HL-60 (cell line): ENCODE data around the gene CPED1.

Source experiments
- DNase-seq, 2 experiments: peaks; one replicate each; pipeline ENCODE4 v3.0.0-alpha.2; 2010 to 2020; ENCODE audit warnings: low read depth in 1 of 2, low spot score in 1 of 2
- H3K27ac ChIP-seq: fragments of 250-450 bp; sonication (Bioruptor Pico); replicated peaks from 2 replicates; pipeline ENCODE4 v1.5.1; 2020; ENCODE audit warnings: mild to moderate bottlenecking, moderate library complexity
- H3K27me3 ChIP-seq: fragments of 250-450 bp; sonication (Bioruptor Pico); 2 replicates; pipeline ENCODE4 v1.5.1; 2021; ENCODE audit warnings: mild to moderate bottlenecking, moderate library complexity; ENCODE audit not compliant: insufficient read depth, poor library complexity, severe bottlenecking
- H3K4me3 ChIP-seq: replicated peaks from 2 replicates; pipeline ENCODE4 v1.5.1; 2011; ENCODE audit warnings: mild to moderate bottlenecking, control low read depth, low read length; ENCODE audit not compliant: insufficient read depth
- CTCF ChIP-seq: IDR thresholded peaks from one replicate; pipeline ENCODE4 v1.5.1; 2011; ENCODE audit warnings: low read length, control low read depth, inconsistent platforms; ENCODE audit not compliant: insufficient read depth
- GABPA ChIP-seq: IDR thresholded peaks from 2 replicates; pipeline ENCODE4 v1.6.1; 2012; ENCODE audit warnings: low read depth
- POLR2AphosphoS5 ChIP-seq: IDR thresholded peaks from 2 replicates; pipeline ENCODE4 v1.6.1; 2012; ENCODE audit warnings: low read depth
- SPI1 ChIP-seq: IDR thresholded peaks from 2 replicates; pipeline ENCODE4 v1.6.1; 2012; ENCODE audit warnings: low read depth, mild to moderate bottlenecking, borderline replicate concordance
- TF ChIP-seq, protein P1 (sequence below): IDR thresholded peaks from 2 replicates; pipeline ENCODE4 v1.6.1; 2012; ENCODE audit warnings: low read depth; ENCODE audit not compliant: insufficient replicate concordance

The CPED1 gene

GRCh38 chr7:121084256-121084655, 95.7 kb downstream of the CPED1 start:
- H3K27ac ChIP-seq: no peak overlapping the region
- peaks cover 5% of the 10 kb centered on the region for H3K27me3 ChIP-seq
- TF ChIP-seq, protein P1, sequence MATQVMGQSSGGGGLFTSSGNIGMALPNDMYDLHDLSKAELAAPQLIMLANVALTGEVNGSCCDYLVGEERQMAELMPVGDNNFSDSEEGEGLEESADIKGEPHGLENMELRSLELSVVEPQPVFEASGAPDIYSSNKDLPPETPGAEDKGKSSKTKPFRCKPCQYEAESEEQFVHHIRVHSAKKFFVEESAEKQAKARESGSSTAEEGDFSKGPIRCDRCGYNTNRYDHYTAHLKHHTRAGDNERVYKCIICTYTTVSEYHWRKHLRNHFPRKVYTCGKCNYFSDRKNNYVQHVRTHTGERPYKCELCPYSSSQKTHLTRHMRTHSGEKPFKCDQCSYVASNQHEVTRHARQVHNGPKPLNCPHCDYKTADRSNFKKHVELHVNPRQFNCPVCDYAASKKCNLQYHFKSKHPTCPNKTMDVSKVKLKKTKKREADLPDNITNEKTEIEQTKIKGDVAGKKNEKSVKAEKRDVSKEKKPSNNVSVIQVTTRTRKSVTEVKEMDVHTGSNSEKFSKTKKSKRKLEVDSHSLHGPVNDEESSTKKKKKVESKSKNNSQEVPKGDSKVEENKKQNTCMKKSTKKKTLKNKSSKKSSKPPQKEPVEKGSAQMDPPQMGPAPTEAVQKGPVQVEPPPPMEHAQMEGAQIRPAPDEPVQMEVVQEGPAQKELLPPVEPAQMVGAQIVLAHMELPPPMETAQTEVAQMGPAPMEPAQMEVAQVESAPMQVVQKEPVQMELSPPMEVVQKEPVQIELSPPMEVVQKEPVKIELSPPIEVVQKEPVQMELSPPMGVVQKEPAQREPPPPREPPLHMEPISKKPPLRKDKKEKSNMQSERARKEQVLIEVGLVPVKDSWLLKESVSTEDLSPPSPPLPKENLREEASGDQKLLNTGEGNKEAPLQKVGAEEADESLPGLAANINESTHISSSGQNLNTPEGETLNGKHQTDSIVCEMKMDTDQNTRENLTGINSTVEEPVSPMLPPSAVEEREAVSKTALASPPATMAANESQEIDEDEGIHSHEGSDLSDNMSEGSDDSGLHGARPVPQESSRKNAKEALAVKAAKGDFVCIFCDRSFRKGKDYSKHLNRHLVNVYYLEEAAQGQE: no peak
- no peak for TF ChIP-seq SPI1
- DNase-seq: no peak
- H3K4me3 ChIP-seq: no peak overlapping the region

DNA sequence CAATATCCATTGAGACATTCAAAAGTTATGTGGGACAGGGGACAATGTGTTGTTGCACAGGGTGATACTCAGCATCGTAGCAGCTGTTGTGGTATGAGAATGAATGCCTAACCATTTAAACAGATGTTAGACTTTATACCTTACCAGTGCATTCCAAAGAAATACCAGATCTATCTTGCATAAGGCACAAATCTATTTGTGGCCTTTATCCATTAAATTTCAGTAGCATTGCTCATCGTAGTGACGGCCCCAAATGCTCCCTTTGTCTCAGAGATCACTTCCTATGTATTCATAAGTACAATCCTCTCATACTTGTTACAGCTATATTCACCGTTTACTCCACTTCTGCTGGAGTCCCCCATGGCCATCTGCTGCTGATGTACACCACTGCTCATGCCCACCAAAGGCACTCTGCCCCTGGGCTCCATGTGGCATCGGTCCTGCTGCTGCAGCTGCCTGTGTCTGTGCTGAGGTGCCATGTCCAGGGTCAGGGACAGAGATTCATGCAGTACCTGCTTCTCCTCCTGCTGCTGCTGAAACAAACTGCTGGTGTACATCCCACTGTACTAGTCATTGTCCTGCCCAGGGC, 96.3 kb downstream of the CPED1 start:
- DNase-seq: no peak
- H3K27me3 ChIP-seq: peaks cover 5% of the 10 kb centered on the region
- H3K4me3 ChIP-seq: no peak overlapping the region
- TF ChIP-seq SPI1: no peak
- TF ChIP-seq, protein P1: no peak
- no peak overlapping the region for H3K27ac ChIP-seq

DNA sequence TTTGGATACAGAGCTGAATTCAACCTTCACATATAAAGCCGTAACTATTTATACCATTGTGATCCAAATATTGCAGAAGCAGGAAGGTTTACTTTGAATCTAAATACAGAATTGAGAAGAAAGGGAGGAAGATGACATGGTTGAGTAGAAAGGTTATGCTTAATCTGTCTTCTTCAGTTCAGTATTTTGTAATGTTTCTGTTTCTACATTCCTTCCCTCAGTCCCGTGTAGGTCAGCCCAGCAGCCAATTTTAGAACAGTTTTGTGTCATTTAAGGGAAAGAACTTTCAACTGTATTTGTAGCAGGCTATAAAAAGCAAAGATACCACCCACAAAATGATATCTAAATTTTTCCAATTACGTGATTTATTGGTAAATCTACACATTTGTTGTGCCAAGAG, 97.4 kb downstream of the CPED1 start:
- Histone ChIP-seq H3K27me3 (peaks cover 5% of the 10 kb centered on the region), H3K27ac (no peak overlapping the region), H3K4me3 (no peak overlapping the region)
- TF ChIP-seq SPI1 (no peak), GABPA (no peak), CTCF (no peak), POLR2AphosphoS5 (no peak)
- TF ChIP-seq, protein P1: no peak
- DNase-seq: no peak

DNA sequence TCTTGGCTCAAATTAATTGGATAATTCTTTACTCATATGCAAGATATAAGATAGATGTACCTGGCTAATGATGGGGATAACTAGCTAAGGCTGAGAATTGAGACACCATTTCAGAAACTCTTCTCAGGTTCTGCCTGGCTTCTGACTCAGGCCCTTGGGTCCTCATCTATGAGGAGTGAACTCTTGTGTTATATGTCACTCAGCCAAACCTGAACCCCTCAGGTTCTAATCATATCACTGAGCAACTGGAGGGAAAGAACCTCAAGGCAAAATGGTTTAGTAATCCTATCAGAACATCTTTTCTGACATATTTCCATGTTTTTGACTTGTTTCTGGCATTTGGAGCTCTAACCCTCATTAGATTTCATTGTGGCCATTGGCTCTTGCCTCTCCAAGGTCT, 100.4 kb downstream of the CPED1 start:
- H3K4me3 ChIP-seq: no peak overlapping the region
- TF ChIP-seq, protein P1: no peak
- no peak for TF ChIP-seq CTCF
- no peak for DNase-seq
- peaks cover 5% of the 10 kb centered on the region for H3K27me3 ChIP-seq
- H3K27ac ChIP-seq: no peak overlapping the region
